Activated CD4-positive, alpha-beta T cell treated with anti-CD3 and anti-CD28 coated beads, Interleukin-2, amount 50 U/mL, for 48 hours (primary cell): ENCODE data around the gene UFL1.

ENCODE experiments used
- DNase-seq, 2 experiments: peaks; one replicate each; pipeline ENCODE4 v3.0.0-alpha.2; 2020

The UFL1 gene

DNA sequence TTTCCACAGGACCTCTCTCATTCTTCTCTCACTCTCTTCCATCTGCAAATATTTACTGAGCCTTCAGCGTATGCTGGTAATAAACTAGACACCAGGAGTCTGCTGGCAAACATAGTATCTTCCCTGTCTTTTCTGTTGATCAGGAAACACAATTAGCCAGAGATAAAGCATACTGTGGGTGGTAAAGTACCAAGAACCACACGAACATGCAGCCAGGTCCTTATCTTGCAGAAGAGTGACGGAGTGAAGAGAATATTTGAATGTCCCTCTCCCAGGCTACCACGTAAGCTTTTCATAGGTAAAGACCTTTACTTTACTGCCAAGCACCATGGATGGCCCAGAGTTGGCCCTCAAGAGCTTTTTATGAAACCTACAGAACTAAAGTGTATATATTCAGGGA lies 54.6 kb downstream of the UFL1 start:
- no peak for DNase-seq

DNA sequence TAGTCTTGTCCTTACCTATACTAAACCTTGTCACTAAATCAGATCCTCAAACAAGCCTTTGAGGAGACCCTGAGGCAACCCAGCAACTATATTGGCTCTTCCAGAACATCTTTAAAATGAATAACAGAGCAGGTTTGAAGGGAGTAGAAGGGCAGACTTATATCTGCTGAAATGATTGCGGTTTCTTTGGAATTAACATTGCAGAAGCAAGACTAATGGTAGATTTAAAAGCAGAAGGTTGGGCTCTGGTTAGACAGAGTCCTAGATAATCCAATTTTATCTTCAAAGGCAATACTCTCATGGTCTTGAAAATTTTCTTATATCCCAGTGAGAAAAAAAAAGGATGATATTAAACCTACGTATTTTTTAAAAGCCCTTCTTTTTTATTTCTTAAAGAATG lies 60.4 kb downstream of the UFL1 start:
- DNase-seq = no peak

DNA sequence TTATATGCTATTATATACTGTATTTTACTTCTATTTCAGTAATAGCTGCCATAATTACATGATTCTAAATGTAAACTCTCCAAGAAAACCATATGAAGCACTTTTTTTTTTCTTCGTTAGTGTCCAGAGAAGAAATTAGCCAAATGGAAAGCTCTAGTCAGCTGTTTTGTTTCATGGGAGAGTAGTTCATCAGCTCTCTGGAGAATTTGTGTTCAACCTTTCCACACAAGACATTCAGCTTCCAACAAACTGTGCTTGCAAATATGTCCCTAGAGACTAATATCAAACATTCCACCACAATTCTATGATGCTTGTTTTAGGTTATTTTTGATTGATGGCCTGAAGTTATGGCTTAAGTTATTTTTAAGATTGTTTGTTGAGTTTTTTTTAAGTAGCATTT lies 60.8 kb downstream of the UFL1 start:
- DNase-seq = no peak

DNA sequence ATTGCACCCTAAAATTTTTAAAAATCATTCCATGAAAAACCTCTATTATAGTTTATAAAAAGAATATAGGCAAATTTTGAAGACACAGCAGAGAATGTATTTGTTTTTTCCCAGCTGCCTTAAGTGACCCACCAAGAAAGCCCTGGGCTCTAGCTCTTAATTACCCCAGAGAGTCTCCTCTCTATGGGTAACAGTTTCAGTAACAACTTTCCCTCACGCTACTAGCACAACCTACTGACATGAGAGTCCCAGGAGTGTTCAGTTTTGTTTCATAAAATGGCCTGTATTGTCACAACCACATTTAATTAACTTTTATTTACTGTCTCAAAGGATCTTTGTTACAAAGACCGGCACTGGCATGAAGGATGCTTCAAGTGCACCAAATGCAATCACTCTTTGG lies 82.8 kb downstream of the UFL1 start:
- no peak for DNase-seq
